ENCODE data around the gene TMEM271.
"Not testable (repeated sequence)": the region's sequence is repeated elsewhere in the genome, so short reads cannot be mapped to it uniquely, and the experiment has no call there.

Gene TMEM271

GRCh38 chr4:560731-561291, 15.3 kb downstream of the TMEM271 start:
- no peak for FAIRE-seq

GRCh38 chr4:560061-560460, 16.0 kb downstream of the TMEM271 start:
- FAIRE-seq = no peak

GRCh38 chr4:555566-556275, 20.4 kb downstream of the TMEM271 start:
- FAIRE-seq = no peak

- not testable (repeated sequence) for FAIRE-seq
These were observed 21.2 kb downstream of the TMEM271 start for GRCh38 chr4:554793-555320.

- no peak for FAIRE-seq
These were observed 24.1 kb downstream of the TMEM271 start for GRCh38 chr4:552019-552418.

GRCh38 chr4:550268-550667, 25.8 kb downstream of the TMEM271 start:
- not testable (repeated sequence) for FAIRE-seq

GRCh38 chr4:548976-549375, 27.1 kb downstream of the TMEM271 start:
- no peak for FAIRE-seq

GRCh38 chr4:545612-546011, 30.5 kb downstream of the TMEM271 start:
- no peak for FAIRE-seq

GRCh38 chr4:544386-545105, 31.5 kb downstream of the TMEM271 start:
- no peak for FAIRE-seq

- FAIRE-seq = no peak
These were observed 34.8 kb downstream of the TMEM271 start for GRCh38 chr4:541271-541670.

GRCh38 chr4:538542-539142, 37.5 kb downstream of the TMEM271 start:
- no peak for FAIRE-seq

GRCh38 chr4:537436-538264, 38.4 kb downstream of the TMEM271 start:
- FAIRE-seq = no peak

GRCh38 chr4:536351-536972, 39.6 kb downstream of the TMEM271 start:
- FAIRE-seq = no peak

- no peak for FAIRE-seq
These were observed 40.2 kb downstream of the TMEM271 start for GRCh38 chr4:535924-536281.

GRCh38 chr4:535181-535923, 40.7 kb downstream of the TMEM271 start:
- no peak for FAIRE-seq

- no peak for FAIRE-seq
These were observed 41.4 kb downstream of the TMEM271 start for GRCh38 chr4:534576-535151.

- FAIRE-seq = no peak
These were observed 42.0 kb downstream of the TMEM271 start for GRCh38 chr4:534101-534575.

GRCh38 chr4:533318-534100, 42.6 kb downstream of the TMEM271 start:
- FAIRE-seq = no peak

GRCh38 chr4:532588-533317, 43.3 kb downstream of the TMEM271 start:
- FAIRE-seq = no peak
